A549 (cell line): ENCODE data around the gene PHYH. TPM values are rescaled to one million over a fixed set of nuclear protein-coding genes. Genes with fewer than 3 reads are reported as not detected.

Experiments
- ATAC-seq, 2 experiments: fragments of 200-7000 bp in 1 of 2; fragments of >200 bp in 1 of 2; cut with Nextera tagmentation in 1 of 2; cut with Tn5 transposase in 1 of 2; 3 replicates each; pipeline versions ENCODE4 v1.8.0 to v1.9.1; 2018 to 2020; ENCODE audit warnings: mild to moderate bottlenecking in 1 of 2, moderate library complexity in 1 of 2
- CTCF ChIA-PET: fragments of 300-600 bp; sonication (Branson Sonifier 250); formaldehyde crosslinking; extraction: SDS; loops from one replicate; lab custom pipeline; 2021; ENCODE audit warnings: antibody characterized with exemption, inconsistent platforms; lab: Yijun Ruan, JAX
- POLR2A ChIA-PET: fragments of 350-600 bp; formaldehyde crosslinking; extraction: SDS; loops from one replicate; lab custom pipeline; 2021; ENCODE audit warnings: antibody characterized with exemption, inconsistent platforms; lab: Yijun Ruan, JAX
- DNase-seq, 2 experiments: peaks; one replicate each; pipeline versions ENCODE4 v3.0.0 to v3.0.0-alpha.2; 2011 to 2016; ENCODE audit warnings: low read depth in 1 of 2, low spot score in 1 of 2
- FAIRE-seq: peaks from 2 replicates; lab custom pipeline; 2011; peaks lifted over from hg19 to GRCh38; lab: Jason Lieb, UNC
- H3K27ac ChIP-seq, 2 experiments: fragments of >200 bp; sonication (Bioruptor Twin); formaldehyde crosslinking; 3 replicates each; pipeline ENCODE4 v1.5.1; 2016 to 2017
- H3K4me1 ChIP-seq: fragments of >200 bp; sonication (Bioruptor Twin); formaldehyde crosslinking; 3 replicates; pipeline ENCODE4 v1.6.1; 2016
- H3K4me2 ChIP-seq: fragments of >200 bp; sonication (Bioruptor Twin); formaldehyde crosslinking; 3 replicates; pipeline ENCODE4 v1.6.1; 2016
- H3K4me3 ChIP-seq: fragments of >200 bp; sonication (Bioruptor Twin); formaldehyde crosslinking; 3 replicates; pipeline ENCODE4 v1.5.1; 2016
- H3K9me3 ChIP-seq: fragments of >200 bp; sonication (Bioruptor Twin); formaldehyde crosslinking; 3 replicates; pipeline ENCODE4 v1.6.1; 2016
- ATOH8 ChIP-seq: fragments of 250-450 bp; sonication (Bioruptor Pico); IDR thresholded peaks from 2 replicates; pipeline ENCODE4 v1.5.0; 2020; ENCODE audit warnings: low read depth, mild to moderate bottlenecking, moderate library complexity
- BHLHE40 ChIP-seq: IDR thresholded peaks from 2 replicates; pipeline ENCODE4 v1.6.1; 2012; ENCODE audit warnings: low read depth, low read length, inconsistent platforms
- EHF ChIP-seq: fragments of 250-450 bp; sonication (Bioruptor Pico); IDR thresholded peaks from 2 replicates; pipeline ENCODE4 v1.5.0; 2020; ENCODE audit warnings: mild to moderate bottlenecking
- EHMT2 ChIP-seq: fragments of 200-600 bp; sonication (generic); IDR thresholded peaks from 2 replicates; pipeline ENCODE4 v1.6.1; 2016; ENCODE audit warnings: antibody characterized with exemption, low read depth, mild to moderate bottlenecking, moderate library complexity
- FOSB ChIP-seq: fragments of 250-450 bp; sonication (Bioruptor Pico); IDR thresholded peaks from 2 replicates; pipeline ENCODE4 v1.5.0; 2020; ENCODE audit warnings: mild to moderate bottlenecking, moderate library complexity
- HDAC2 ChIP-seq: fragments of 200-600 bp; sonication (generic); IDR thresholded peaks from 2 replicates; pipeline ENCODE4 v1.6.1; 2016
- HOXB13 ChIP-seq: fragments of 250-450 bp; sonication (Bioruptor Pico); IDR thresholded peaks from 2 replicates; pipeline ENCODE4 v1.5.0; 2020; ENCODE audit warnings: low read depth, mild to moderate bottlenecking, moderate library complexity
- JUN ChIP-seq, 2 experiments: fragments of >200 bp; sonication (Bioruptor Twin); formaldehyde crosslinking; IDR thresholded peaks; 2 replicates in 1 of 2; 3 replicates in 1 of 2; pipeline ENCODE4 v1.6.1; 2016 to 2017
- JUNB ChIP-seq: fragments of >200 bp; sonication (Bioruptor Twin); formaldehyde crosslinking; IDR thresholded peaks from 2 replicates; pipeline ENCODE4 v1.6.1; 2016
- KDM1A ChIP-seq: fragments of 200-600 bp; sonication (generic); IDR thresholded peaks from 2 replicates; pipeline ENCODE4 v1.6.1; 2016; ENCODE audit warnings: low read depth, mild to moderate bottlenecking
- KDM5A ChIP-seq: fragments of 200-600 bp; sonication (generic); IDR thresholded peaks from 2 replicates; pipeline ENCODE4 v1.6.1; 2016; ENCODE audit warnings: antibody characterized with exemption, mild to moderate bottlenecking
- MAFK ChIP-seq: fragments of 450-650 bp; IDR thresholded peaks from 2 replicates; pipeline ENCODE4 v1.6.1; 2014; ENCODE audit not compliant: partially characterized antibody
- MAX ChIP-seq: IDR thresholded peaks from 2 replicates; pipeline ENCODE4 v1.6.1; 2012
- MYC ChIP-seq: IDR thresholded peaks from 2 replicates; pipeline ENCODE4 v1.6.1; 2012; ENCODE audit warnings: mild to moderate bottlenecking, inconsistent platforms, low read length, improper control_type of control experiment, borderline replicate concordance
- NFE2L2 ChIP-seq: fragments of 150-350 bp; conservative IDR thresholded peaks from 2 replicates; pipeline ENCODE4 v1.6.1; 2014; ENCODE audit warnings: low read length
- PHF8 ChIP-seq: fragments of 200-600 bp; sonication (generic); IDR thresholded peaks from 2 replicates; pipeline ENCODE4 v1.6.1; 2016; ENCODE audit warnings: low read depth, mild to moderate bottlenecking, antibody characterized with exemption, moderate library complexity, borderline replicate concordance
- RCOR1 ChIP-seq: fragments of 150-350 bp; IDR thresholded peaks from 2 replicates; pipeline ENCODE4 v1.6.1; 2014; ENCODE audit warnings: antibody characterized with exemption, low read length, low read depth
- RNF2 ChIP-seq: fragments of 200-600 bp; sonication (generic); IDR thresholded peaks from 2 replicates; pipeline ENCODE4 v1.6.1; 2016; ENCODE audit warnings: low read depth, mild to moderate bottlenecking, antibody characterized with exemption, moderate library complexity, borderline replicate concordance
- SREBF2 ChIP-seq: fragments of 450-650 bp; IDR thresholded peaks from 2 replicates; pipeline ENCODE4 v1.6.1; 2014; ENCODE audit warnings: mild to moderate bottlenecking, moderate library complexity
- ZFP36 ChIP-seq: fragments of 450-650 bp; IDR thresholded peaks from 2 replicates; pipeline ENCODE4 v1.6.1; 2014; ENCODE audit warnings: borderline replicate concordance; ENCODE audit not compliant: partially characterized antibody
- ZSCAN20 ChIP-seq: fragments of 250-450 bp; sonication (Bioruptor Pico); IDR thresholded peaks from 2 replicates; pipeline ENCODE4 v1.8.0; 2022; ENCODE audit warnings: mild to moderate bottlenecking, moderate library complexity
- WGBS: methylation state at CpG from one replicate; pipeline ENCODE4 v1.1.6; 2017; ENCODE audit errors: missing lambda C conversion rate; 5-methylcytosine and 5-hydroxymethylcytosine counted together
- polyA plus RNA-seq, 4 experiments: library from polyadenylated mRNA; depleted of rRNA in 3 of 4; stranded (reverse); fragments of >200 nt; fragmentation: RNase III in 1 of 4; extraction: RNeasy Plus Mini Kit Qiagen cat#74134 plus additional on column Dnase treatment in 1 of 4; gene quantifications; 2 replicates in 3 of 4; 3 replicates in 1 of 4; pipeline ENCODE4 v1.2.3, GENCODE V29; 2011 to 2017
- TF ChIP-seq, protein P1 (sequence below): fragments of 250-450 bp; sonication (Bioruptor Pico); IDR thresholded peaks from 2 replicates; pipeline ENCODE4 v1.5.0; 2021; ENCODE audit warnings: mild to moderate bottlenecking, moderate library complexity, borderline replicate concordance
- TF ChIP-seq, protein P2 (sequence below): fragments of 200-600 bp; sonication (generic); IDR thresholded peaks from 2 replicates; pipeline ENCODE4 v1.6.1; 2016; ENCODE audit warnings: antibody characterized with exemption, mild to moderate bottlenecking, moderate library complexity
- TF ChIP-seq, protein P3 (sequence below): fragments of >200 bp; sonication (Bioruptor Twin); formaldehyde crosslinking; IDR thresholded peaks from 2 replicates; pipeline ENCODE4 v1.6.1; 2016

Gene PHYH
- polyA plus RNA-seq, 2 of the 4 experiments (the other 2 are of a cell fraction), result 25.6 to 26.3 TPM

DNA sequence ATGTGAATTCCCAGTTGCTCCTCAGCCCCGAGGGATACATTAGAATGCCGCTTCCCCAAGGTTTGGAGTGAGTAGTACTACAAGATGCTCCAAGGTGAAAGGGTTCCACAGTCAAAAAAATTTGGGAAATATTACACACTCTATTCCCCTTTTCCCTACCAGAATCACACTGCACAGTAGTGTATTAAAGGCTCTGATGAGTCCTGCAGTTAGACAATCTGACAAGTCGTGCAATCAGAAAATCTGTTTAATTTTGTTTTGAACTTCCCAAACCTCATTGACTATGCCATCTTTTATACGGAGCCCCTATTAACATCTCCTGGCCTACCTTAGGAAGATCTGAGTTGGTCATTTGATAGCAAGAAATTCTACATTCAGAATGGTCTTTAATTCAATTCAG is 52.1 kb downstream of the PHYH start:
- Histone ChIP-seq H3K4me1 (no peaks in the 10 kb centered on the region), H3K27ac (no peak overlapping the region), H3K4me3 (no peak overlapping the region), H3K9me3 (no peaks in the 10 kb centered on the region), H3K4me2 (no peak overlapping the region)
- no peak for FAIRE-seq
- TF ChIP-seq MAX, result no peak
- TF ChIP-seq, protein P1, sequence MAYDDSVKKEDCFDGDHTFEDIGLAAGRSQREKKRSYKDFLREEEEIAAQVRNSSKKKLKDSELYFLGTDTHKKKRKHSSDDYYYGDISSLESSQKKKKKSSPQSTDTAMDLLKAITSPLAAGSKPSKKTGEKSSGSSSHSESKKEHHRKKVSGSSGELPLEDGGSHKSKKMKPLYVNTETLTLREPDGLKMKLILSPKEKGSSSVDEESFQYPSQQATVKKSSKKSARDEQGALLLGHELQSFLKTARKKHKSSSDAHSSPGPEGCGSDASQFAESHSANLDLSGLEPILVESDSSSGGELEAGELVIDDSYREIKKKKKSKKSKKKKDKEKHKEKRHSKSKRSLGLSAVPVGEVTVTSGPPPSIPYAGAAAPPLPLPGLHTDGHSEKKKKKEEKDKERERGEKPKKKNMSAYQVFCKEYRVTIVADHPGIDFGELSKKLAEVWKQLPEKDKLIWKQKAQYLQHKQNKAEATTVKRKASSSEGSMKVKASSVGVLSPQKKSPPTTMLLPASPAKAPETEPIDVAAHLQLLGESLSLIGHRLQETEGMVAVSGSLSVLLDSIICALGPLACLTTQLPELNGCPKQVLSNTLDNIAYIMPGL (CRISPR knock-in tag), result no peak
- TF ChIP-seq RCOR1, result no peak
- no peak for TF ChIP-seq PHF8
- TF ChIP-seq NFE2L2, result no peak
- no peak for TF ChIP-seq BHLHE40
- no peak for TF ChIP-seq SREBF2
- no peak for TF ChIP-seq MYC
- TF ChIP-seq HDAC2, result no peak
- no peak for TF ChIP-seq JUN (IDR thresholded peaks at IDR 0.05)
- TF ChIP-seq, protein P2, sequence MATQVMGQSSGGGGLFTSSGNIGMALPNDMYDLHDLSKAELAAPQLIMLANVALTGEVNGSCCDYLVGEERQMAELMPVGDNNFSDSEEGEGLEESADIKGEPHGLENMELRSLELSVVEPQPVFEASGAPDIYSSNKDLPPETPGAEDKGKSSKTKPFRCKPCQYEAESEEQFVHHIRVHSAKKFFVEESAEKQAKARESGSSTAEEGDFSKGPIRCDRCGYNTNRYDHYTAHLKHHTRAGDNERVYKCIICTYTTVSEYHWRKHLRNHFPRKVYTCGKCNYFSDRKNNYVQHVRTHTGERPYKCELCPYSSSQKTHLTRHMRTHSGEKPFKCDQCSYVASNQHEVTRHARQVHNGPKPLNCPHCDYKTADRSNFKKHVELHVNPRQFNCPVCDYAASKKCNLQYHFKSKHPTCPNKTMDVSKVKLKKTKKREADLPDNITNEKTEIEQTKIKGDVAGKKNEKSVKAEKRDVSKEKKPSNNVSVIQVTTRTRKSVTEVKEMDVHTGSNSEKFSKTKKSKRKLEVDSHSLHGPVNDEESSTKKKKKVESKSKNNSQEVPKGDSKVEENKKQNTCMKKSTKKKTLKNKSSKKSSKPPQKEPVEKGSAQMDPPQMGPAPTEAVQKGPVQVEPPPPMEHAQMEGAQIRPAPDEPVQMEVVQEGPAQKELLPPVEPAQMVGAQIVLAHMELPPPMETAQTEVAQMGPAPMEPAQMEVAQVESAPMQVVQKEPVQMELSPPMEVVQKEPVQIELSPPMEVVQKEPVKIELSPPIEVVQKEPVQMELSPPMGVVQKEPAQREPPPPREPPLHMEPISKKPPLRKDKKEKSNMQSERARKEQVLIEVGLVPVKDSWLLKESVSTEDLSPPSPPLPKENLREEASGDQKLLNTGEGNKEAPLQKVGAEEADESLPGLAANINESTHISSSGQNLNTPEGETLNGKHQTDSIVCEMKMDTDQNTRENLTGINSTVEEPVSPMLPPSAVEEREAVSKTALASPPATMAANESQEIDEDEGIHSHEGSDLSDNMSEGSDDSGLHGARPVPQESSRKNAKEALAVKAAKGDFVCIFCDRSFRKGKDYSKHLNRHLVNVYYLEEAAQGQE, result no peak
- no peak for TF ChIP-seq KDM1A
- TF ChIP-seq EHMT2, result no peak
- TF ChIP-seq, protein P3, sequence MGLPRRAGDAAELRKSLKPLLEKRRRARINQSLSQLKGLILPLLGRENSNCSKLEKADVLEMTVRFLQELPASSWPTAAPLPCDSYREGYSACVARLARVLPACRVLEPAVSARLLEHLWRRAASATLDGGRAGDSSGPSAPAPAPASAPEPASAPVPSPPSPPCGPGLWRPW, result no peak
- DNase-seq, result no peak
- ATAC-seq, result no peak
- 76% methylated on average over 4 of the region's 4 CpGs for WGBS
- ChIA-PET CTCF (no interaction called here), POLR2A (no interaction called here)

- POLR2A ChIA-PET, result no interaction called here
- no peaks in the 10 kb centered on the region for H3K4me1 ChIP-seq
- H3K4me2 ChIP-seq, result no peak overlapping the region
- H3K4me3 ChIP-seq, result no peak overlapping the region
- WGBS, result 69% methylated on average over 9 of the region's 9 CpGs
- DNase-seq (no peak), FAIRE-seq (no peak), ATAC-seq (no peak; a peak in 1 of 6 replicates)
- no peak overlapping the region for H3K27ac ChIP-seq
- CTCF ChIA-PET, result interaction anchor here (0.7 kb wide), 1 partner anchor 55 kb away, joined by 3 read pairs; no protein-coding TSS in a partner anchor
- TF ChIP-seq, protein P2, result no peak
- TF ChIP-seq EHF (CRISPR knock-in tag) (no peak), ZSCAN20 (no peak), HOXB13 (CRISPR knock-in tag) (no peak), FOSB (CRISPR knock-in tag) (no peak), ZFP36 (no peak), ATOH8 (CRISPR knock-in tag) (no peak), RCOR1 (no peak), KDM5A (no peak), JUNB (no peak), RNF2 (no peak), MYC (no peak), MAFK (no peak)
- H3K9me3 ChIP-seq, result no peaks in the 10 kb centered on the region
These were observed 52.6 kb downstream of the PHYH start for GRCh38 chr10:13247246-13247645.
